Panc1 (cell line): Measurements from ENCODE around the gene SLC25A5. TPM values are rescaled to one million over a fixed set of nuclear protein-coding genes. Genes with fewer than 3 reads are reported as not detected.
A peak's percentile ranks its signal among the peaks of the same experiment; 100 is the strongest.

Source experiments
- ATAC-seq: fragments of 200-7000 bp; cut with Tn5 transposase; 2 replicates; pipeline ENCODE4 v1.9.1; 2020; ENCODE audit warnings: mild to moderate bottlenecking, moderate library complexity
- Bru-seq: library from RNA; stranded (reverse); fragments of 400-500 nt; gene quantifications from one replicate; lab custom pipeline; 2021; lab: Mats Ljungman, UMichigan
- BruChase-seq, 2 experiments: library from RNA; stranded (reverse); fragments of 400-500 nt; gene quantifications; one replicate each; lab custom pipeline; 2021; lab: Mats Ljungman, UMichigan
- BruUV-seq: library from RNA; stranded (reverse); fragments of 400-500 nt; replicated peaks from 2 replicates; lab custom pipeline; 2021; lab: Mats Ljungman, UMichigan
- CTCF ChIA-PET: fragments of 300-600 bp; sonication (Branson Sonifier 250); formaldehyde crosslinking; loops from one replicate; lab custom pipeline; 2022; ENCODE audit warnings: antibody characterized with exemption; lab: Charles Lee
- POLR2A ChIA-PET: fragments of 300-600 bp; sonication (Branson Sonifier 250); formaldehyde crosslinking; loops from one replicate; lab custom pipeline; 2022; ENCODE audit warnings: antibody characterized with exemption; lab: Charles Lee
- DNase-seq: peaks from one replicate; pipeline ENCODE4 v3.0.0-alpha.2; 2010; ENCODE audit warnings: low read depth, low spot score
- H3K27ac ChIP-seq: 2 replicates; pipeline ENCODE4 v1.5.1; 2011; ENCODE audit warnings: mild to moderate bottlenecking, low read length, inconsistent platforms
- H3K27me3 ChIP-seq: fragments of 200-500 bp; sonication (Bioruptor generic); 2 replicates; pipeline ENCODE4 v1.6.0; 2014; ENCODE audit warnings: low read length, inconsistent platforms; ENCODE audit not compliant: control insufficient read depth, insufficient read depth
- H3K36me3 ChIP-seq: fragments of 200-500 bp; sonication (Bioruptor generic); 2 replicates; pipeline ENCODE4 v1.5.1; 2014; ENCODE audit warnings: inconsistent platforms, mild to moderate bottlenecking, low read length, moderate library complexity; ENCODE audit not compliant: control insufficient read depth, insufficient read depth
- H3K4me1 ChIP-seq: 2 replicates; pipeline ENCODE4 v1.5.1; 2011; ENCODE audit warnings: inconsistent platforms, mild to moderate bottlenecking, low read length, moderate library complexity; ENCODE audit not compliant: control insufficient read depth, insufficient read depth
- H3K4me3 ChIP-seq, 2 experiments: 2 replicates each; pipeline ENCODE4 v1.5.1; 2011 to 2012; ENCODE audit warnings: low read depth in 2 of 2, low read length in 2 of 2, mild to moderate bottlenecking in 2 of 2, inconsistent platforms in 1 of 2, moderate library complexity in 1 of 2
- H3K9me3 ChIP-seq: fragments of 200-500 bp; sonication (Bioruptor generic); 2 replicates; pipeline ENCODE4 v1.5.1; 2014; ENCODE audit warnings: low read depth, mild to moderate bottlenecking, inconsistent platforms, low read length, moderate library complexity; ENCODE audit not compliant: control insufficient read depth, insufficient read depth
- CTCF ChIP-seq: fragments of 450-650 bp; IDR thresholded peaks from 2 replicates; pipeline ENCODE4 v1.5.1; 2017; ENCODE audit warnings: mild to moderate bottlenecking
- POLR2AphosphoS5 ChIP-seq: IDR thresholded peaks from 2 replicates; pipeline ENCODE4 v1.6.1; 2012; ENCODE audit warnings: mild to moderate bottlenecking, low read depth, low read length, moderate library complexity
- REST ChIP-seq, 2 experiments: IDR thresholded peaks; 2 replicates each; pipeline ENCODE4 v1.6.1; 2011 to 2012; ENCODE audit warnings: low read depth in 2 of 2, control low read depth in 1 of 2, low read length in 1 of 2, mild to moderate bottlenecking in 1 of 2, moderate library complexity in 1 of 2; ENCODE audit not compliant: insufficient read depth in 1 of 2
- SIN3A ChIP-seq: IDR thresholded peaks from 2 replicates; pipeline ENCODE4 v1.6.1; 2012; ENCODE audit warnings: low read depth, mild to moderate bottlenecking, low read length, moderate library complexity, borderline replicate concordance; ENCODE audit not compliant: insufficient read depth
- TCF7L2 ChIP-seq: IDR thresholded peaks from 2 replicates; pipeline ENCODE4 v1.6.1; 2011; ENCODE audit warnings: mild to moderate bottlenecking, low read depth, low read length, inconsistent platforms
- in situ Hi-C: cut with HindIII; loops from 2 replicates; pipeline ENCODE4 v1.10.0; 2016; ENCODE audit warnings: low sequenced_read_pairs, low pct_unique_long_range_greater_than_20kb
- intact Hi-C: fragments of 100-400 bp; cut with micrococcal nuclease; formaldehyde crosslinking; loops from one replicate; pipeline ENCODE4 v1.10.0; 2022; ENCODE audit not compliant: unreplicated experiment
- long read RNA-seq: library from polyadenylated mRNA; unstranded; transcript quantifications from one replicate; pipeline ENCODE4 v2.0.0, GENCODE V29; 2021; ENCODE audit not compliant: unreplicated experiment
- polyA plus RNA-seq: library from polyadenylated mRNA; unstranded; fragments of >200 nt; gene quantifications from one replicate; pipeline ENCODE4 v1.2.1, GENCODE V29; 2012; ENCODE audit warnings: missing spikeins; ENCODE audit not compliant: insufficient read length
- total RNA-seq: library from RNA; stranded (reverse); gene quantifications from one replicate; pipeline ENCODE4 v1.2.1, GENCODE V29; 2021; ENCODE audit not compliant: unreplicated experiment

SLC25A5 gene
- 709 TPM for total RNA-seq
- polyA plus RNA-seq: 805 TPM
- percentile 98 among the genes with signal in this experiment for Bru-seq, nascent RNA
- percentile 99 among the genes with signal in this experiment for BruChase-seq, experiment 1, labeled RNA remaining after a 2-hour chase
- percentile 100 among the genes with signal in this experiment for BruChase-seq, experiment 2, labeled RNA remaining after a 6-hour chase
- long read RNA-seq, transcript SLC25A5-201 (4 exons, 1,274 nt): major isoform, 760 of 933 reads
- long read RNA-seq, transcript SLC25A5-203 (2 exons, 433 nt): minor isoform, 5 of 933 reads
- long read RNA-seq, partial matches to known transcripts: 20 of 933 reads
- long read RNA-seq, other reads (novel, unspliced or antisense): 148 of 933 reads

GRCh38 chrX:119467842-119468550 is at the start of gene SLC25A5:
SLC25A5 (plus strand) TSS chrX:119468444; CDS start chrX:119468516, 72 bp downstream.
- no peak for DNase-seq
- POLR2A ChIA-PET: interaction anchor here (0.6 to 0.9 kb wide), 2 partner anchors 10 to 157 kb away, joined by 3 to 4 read pairs; no protein-coding TSS in a partner anchor
- Histone ChIP-seq H3K36me3 (peaks cover 16% of the 10 kb centered on the region), H3K4me1 (peaks cover 17% of the 10 kb centered on the region), H3K4me3 (peak within 1 kb of the TSS; percentile 92 to 96), H3K27ac (peak within 1 kb of the TSS; percentile 90), H3K9me3 (no peaks in the 10 kb centered on the region), H3K27me3 (no peaks in the 10 kb centered on the region)
- intact Hi-C loops: no loop called here
- BruUV-seq: no TSS peak
- in situ Hi-C loops: no loop called here
- TF ChIP-seq REST (IDR thresholded peaks at IDR 0.05; ENCODE audit: insufficient read depth in 1 of 2, low read depth in 2 of 2, low read length in 1 of 2) (no peak), SIN3A (no peak; the same call in 1 of the 2 replicates), POLR2AphosphoS5 (peak; percentile 82)
- CTCF ChIA-PET: no interaction called here
- ATAC-seq: peak; percentile 97

GRCh38 chrX:119419146-119419545 is 49.1 kb upstream of the SLC25A5 start:
- intact Hi-C loops: no loop called here
- Histone ChIP-seq H3K4me3 (no peak overlapping the region), H3K9me3 (no peaks in the 10 kb centered on the region), H3K4me1 (no peaks in the 10 kb centered on the region), H3K27me3 (no peaks in the 10 kb centered on the region), H3K36me3 (no peaks in the 10 kb centered on the region), H3K27ac (no peak overlapping the region)
- DNase-seq: no peak
- no peak for TF ChIP-seq REST (IDR thresholded peaks at IDR 0.05; ENCODE audit: insufficient read depth in 1 of 2, low read depth in 2 of 2, low read length in 1 of 2)
- no peak for TF ChIP-seq POLR2AphosphoS5
- TF ChIP-seq TCF7L2: no peak
- TF ChIP-seq SIN3A: no peak
- no peak for TF ChIP-seq CTCF
- no peak for ATAC-seq
- no TSS peak for BruUV-seq
- in situ Hi-C loops: no loop called here
- CTCF ChIA-PET: interaction anchor here (0.5 kb wide), 1 partner anchor 20 kb away, joined by 5 read pairs; the partner anchor contains the start of gene SLC25A43
- POLR2A ChIA-PET: no interaction called here
